WTC11 (cell line): ENCODE measurements around the gene GIGYF1.

ENCODE experiments used
- FOXK1 ChIP-seq: sonication (generic); formaldehyde crosslinking; IDR thresholded peaks from 2 replicates; pipeline ENCODE4 v1.8.0; 2022; ENCODE audit warnings: mild to moderate bottlenecking, moderate library complexity, missing genetic modification reagents
- NFYB ChIP-seq: sonication (generic); formaldehyde crosslinking; conservative IDR thresholded peaks from 2 replicates; pipeline ENCODE4 v1.8.0; 2022; ENCODE audit warnings: low read depth, missing genetic modification reagents
- NR2C2 ChIP-seq: sonication (generic); formaldehyde crosslinking; IDR thresholded peaks from 2 replicates; pipeline ENCODE4 v1.8.0; 2022; ENCODE audit warnings: mild to moderate bottlenecking, missing genetic modification reagents
- NR3C1 ChIP-seq: sonication (generic); formaldehyde crosslinking; conservative IDR thresholded peaks from 2 replicates; pipeline ENCODE4 v1.8.1; 2023; ENCODE audit warnings: low read depth, mild to moderate bottlenecking, missing genetic modification reagents
- SP1 ChIP-seq: sonication (generic); formaldehyde crosslinking; conservative IDR thresholded peaks from 2 replicates; pipeline ENCODE4 v1.8.1; 2022; ENCODE audit warnings: missing genetic modification reagents
- TEAD4 ChIP-seq: sonication (generic); formaldehyde crosslinking; IDR thresholded peaks from 2 replicates; pipeline ENCODE4 v1.8.0; 2022; ENCODE audit warnings: mild to moderate bottlenecking, missing genetic modification reagents
- TF ChIP-seq, protein P1 (sequence below): fragments of 200-600 bp; IDR thresholded peaks from 2 replicates; pipeline ENCODE4 v1.8.0; 2022; ENCODE audit warnings: antibody characterized with exemption
- TF ChIP-seq, protein P2 (sequence below): fragments of 250-450 bp; sonication (Bioruptor Pico); IDR thresholded peaks from 2 replicates; pipeline ENCODE4 v2.1.2; 2022; ENCODE audit warnings: mild to moderate bottlenecking, moderate library complexity
- TF ChIP-seq, protein P3 (sequence below): sonication (generic); formaldehyde crosslinking; IDR thresholded peaks from 2 replicates; pipeline ENCODE4 v1.8.1; 2023; ENCODE audit warnings: mild to moderate bottlenecking, missing genetic modification reagents, moderate library complexity
- TF ChIP-seq, protein P4 (sequence below): sonication (generic); formaldehyde crosslinking; IDR thresholded peaks from 2 replicates; pipeline ENCODE4 v1.8.1; 2022; ENCODE audit warnings: low read depth, mild to moderate bottlenecking, moderate library complexity, missing genetic modification reagents, borderline replicate concordance
- TF ChIP-seq, protein P5 (sequence below): fragments of 250-450 bp; sonication (Bioruptor Pico); conservative IDR thresholded peaks from 2 replicates; pipeline ENCODE4 v1.9.0; 2021; ENCODE audit warnings: mild to moderate bottlenecking
- TF ChIP-seq, protein P6 (sequence below): sonication (generic); formaldehyde crosslinking; IDR thresholded peaks from 2 replicates; pipeline ENCODE4 v1.8.0; 2022; ENCODE audit warnings: mild to moderate bottlenecking, missing genetic modification reagents
- TF ChIP-seq, protein P7 (sequence below): sonication (generic); formaldehyde crosslinking; IDR thresholded peaks from 2 replicates; pipeline ENCODE4 v1.8.0; 2022; ENCODE audit warnings: missing genetic modification reagents

DNA sequence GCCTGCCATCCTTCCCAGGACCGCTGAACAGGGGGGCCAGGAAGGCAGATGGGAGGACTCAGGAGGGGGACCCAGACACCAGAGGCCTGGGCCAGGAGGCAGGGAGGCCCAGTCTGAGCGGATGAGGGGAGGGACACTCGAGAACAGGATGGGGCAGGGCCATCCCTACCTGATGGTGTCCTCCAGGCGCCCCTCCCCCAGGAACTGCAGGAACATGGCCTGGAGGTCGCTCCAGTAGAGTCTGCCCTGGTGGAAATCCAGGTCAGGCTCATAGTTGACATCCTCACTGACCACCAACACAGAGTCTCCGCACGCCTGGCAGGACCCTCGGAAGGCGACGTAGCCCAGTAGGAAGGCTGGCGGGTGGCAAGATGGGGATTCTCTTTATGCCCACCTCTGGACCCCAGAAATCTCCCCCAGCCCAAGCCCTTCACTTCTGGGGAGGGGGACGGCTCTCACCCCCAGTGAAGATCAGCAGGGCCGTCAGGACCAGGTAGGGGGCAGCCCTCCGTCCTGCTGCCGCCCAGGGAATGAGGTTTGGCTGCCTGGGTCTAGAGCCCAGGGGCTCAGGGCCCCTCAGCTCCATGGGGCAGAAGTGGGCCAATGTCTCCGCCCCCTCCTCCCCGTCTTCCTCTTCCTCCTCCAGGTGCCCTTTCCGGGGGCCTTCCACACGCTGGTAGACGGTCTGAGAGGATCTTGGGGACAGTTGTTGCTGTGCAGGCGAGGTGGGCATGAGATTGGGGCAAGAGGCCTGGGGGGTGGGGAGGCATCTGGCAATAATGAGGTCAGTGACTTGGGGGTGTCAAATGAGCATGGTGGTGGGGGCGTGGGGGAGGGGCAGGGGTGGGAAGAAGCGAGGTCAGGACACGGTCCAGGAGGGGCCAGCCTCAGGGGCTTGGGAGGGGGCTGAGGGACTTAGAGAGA, 53.3 kb downstream of the GIGYF1 start:
- TF ChIP-seq, protein P1, sequence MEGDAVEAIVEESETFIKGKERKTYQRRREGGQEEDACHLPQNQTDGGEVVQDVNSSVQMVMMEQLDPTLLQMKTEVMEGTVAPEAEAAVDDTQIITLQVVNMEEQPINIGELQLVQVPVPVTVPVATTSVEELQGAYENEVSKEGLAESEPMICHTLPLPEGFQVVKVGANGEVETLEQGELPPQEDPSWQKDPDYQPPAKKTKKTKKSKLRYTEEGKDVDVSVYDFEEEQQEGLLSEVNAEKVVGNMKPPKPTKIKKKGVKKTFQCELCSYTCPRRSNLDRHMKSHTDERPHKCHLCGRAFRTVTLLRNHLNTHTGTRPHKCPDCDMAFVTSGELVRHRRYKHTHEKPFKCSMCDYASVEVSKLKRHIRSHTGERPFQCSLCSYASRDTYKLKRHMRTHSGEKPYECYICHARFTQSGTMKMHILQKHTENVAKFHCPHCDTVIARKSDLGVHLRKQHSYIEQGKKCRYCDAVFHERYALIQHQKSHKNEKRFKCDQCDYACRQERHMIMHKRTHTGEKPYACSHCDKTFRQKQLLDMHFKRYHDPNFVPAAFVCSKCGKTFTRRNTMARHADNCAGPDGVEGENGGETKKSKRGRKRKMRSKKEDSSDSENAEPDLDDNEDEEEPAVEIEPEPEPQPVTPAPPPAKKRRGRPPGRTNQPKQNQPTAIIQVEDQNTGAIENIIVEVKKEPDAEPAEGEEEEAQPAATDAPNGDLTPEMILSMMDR, result no peak
- TF ChIP-seq NR3C1 (CRISPR knock-in tag) (no peak), NR2C2 (CRISPR knock-in tag) (no peak), NFYB (CRISPR knock-in tag) (no peak), SP1 (CRISPR knock-in tag) (no peak), FOXK1 (no peak), TEAD4 (CRISPR knock-in tag) (no peak)
- TF ChIP-seq, protein P2, sequence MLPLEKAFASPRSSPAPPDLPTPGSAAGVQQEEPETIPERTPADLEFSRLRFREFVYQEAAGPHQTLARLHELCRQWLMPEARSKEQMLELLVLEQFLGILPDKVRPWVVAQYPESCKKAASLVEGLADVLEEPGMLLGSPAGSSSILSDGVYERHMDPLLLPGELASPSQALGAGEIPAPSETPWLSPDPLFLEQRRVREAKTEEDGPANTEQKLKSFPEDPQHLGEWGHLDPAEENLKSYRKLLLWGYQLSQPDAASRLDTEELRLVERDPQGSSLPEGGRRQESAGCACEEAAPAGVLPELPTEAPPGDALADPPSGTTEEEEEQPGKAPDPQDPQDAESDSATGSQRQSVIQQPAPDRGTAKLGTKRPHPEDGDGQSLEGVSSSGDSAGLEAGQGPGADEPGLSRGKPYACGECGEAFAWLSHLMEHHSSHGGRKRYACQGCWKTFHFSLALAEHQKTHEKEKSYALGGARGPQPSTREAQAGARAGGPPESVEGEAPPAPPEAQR (CRISPR knock-in tag), result no peak
- TF ChIP-seq, protein P3, sequence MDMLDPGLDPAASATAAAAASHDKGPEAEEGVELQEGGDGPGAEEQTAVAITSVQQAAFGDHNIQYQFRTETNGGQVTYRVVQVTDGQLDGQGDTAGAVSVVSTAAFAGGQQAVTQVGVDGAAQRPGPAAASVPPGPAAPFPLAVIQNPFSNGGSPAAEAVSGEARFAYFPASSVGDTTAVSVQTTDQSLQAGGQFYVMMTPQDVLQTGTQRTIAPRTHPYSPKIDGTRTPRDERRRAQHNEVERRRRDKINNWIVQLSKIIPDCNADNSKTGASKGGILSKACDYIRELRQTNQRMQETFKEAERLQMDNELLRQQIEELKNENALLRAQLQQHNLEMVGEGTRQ (CRISPR knock-in tag), result no peak
- TF ChIP-seq, protein P4, sequence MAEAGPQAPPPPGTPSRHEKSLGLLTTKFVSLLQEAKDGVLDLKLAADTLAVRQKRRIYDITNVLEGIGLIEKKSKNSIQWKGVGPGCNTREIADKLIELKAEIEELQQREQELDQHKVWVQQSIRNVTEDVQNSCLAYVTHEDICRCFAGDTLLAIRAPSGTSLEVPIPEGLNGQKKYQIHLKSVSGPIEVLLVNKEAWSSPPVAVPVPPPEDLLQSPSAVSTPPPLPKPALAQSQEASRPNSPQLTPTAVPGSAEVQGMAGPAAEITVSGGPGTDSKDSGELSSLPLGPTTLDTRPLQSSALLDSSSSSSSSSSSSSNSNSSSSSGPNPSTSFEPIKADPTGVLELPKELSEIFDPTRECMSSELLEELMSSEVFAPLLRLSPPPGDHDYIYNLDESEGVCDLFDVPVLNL (CRISPR knock-in tag), result no peak
- TF ChIP-seq, protein P5, sequence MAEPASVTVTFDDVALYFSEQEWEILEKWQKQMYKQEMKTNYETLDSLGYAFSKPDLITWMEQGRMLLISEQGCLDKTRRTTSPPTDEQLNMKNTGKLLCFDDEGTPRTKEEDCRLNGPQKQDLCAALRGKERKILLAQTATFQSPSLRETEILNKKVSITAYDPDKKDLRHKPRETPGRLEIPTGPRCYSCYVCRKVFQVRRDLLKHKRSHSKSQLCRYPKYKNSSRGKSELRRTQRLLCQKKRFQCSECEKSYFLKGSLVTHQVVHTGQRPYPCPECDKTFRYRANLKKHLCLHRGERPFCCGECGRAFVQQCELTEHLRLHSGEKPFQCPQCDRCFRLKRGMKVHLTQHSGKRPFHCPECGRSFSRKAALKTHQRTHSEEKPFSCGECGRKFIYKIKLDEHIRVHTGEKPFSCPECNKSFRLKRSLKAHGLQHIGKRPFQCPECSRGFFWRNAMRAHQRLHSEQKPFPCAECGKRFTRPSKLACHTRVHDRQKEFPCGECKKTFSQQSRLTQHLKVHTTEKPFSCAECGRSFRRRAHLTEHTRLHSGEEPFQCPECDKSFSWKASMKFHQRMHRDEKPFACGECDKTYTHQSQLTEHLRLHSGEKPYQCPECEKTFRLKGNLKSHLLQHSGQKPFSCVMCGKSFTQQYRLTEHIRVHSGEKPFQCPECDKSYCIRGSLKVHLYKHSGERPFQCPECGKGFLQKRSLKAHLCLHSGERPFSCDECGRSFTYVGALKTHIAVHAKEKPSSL, result no peak
- TF ChIP-seq, protein P6, sequence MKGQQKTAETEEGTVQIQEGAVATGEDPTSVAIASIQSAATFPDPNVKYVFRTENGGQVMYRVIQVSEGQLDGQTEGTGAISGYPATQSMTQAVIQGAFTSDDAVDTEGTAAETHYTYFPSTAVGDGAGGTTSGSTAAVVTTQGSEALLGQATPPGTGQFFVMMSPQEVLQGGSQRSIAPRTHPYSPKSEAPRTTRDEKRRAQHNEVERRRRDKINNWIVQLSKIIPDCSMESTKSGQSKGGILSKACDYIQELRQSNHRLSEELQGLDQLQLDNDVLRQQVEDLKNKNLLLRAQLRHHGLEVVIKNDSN (CRISPR knock-in tag), result no peak
- TF ChIP-seq, protein P7, sequence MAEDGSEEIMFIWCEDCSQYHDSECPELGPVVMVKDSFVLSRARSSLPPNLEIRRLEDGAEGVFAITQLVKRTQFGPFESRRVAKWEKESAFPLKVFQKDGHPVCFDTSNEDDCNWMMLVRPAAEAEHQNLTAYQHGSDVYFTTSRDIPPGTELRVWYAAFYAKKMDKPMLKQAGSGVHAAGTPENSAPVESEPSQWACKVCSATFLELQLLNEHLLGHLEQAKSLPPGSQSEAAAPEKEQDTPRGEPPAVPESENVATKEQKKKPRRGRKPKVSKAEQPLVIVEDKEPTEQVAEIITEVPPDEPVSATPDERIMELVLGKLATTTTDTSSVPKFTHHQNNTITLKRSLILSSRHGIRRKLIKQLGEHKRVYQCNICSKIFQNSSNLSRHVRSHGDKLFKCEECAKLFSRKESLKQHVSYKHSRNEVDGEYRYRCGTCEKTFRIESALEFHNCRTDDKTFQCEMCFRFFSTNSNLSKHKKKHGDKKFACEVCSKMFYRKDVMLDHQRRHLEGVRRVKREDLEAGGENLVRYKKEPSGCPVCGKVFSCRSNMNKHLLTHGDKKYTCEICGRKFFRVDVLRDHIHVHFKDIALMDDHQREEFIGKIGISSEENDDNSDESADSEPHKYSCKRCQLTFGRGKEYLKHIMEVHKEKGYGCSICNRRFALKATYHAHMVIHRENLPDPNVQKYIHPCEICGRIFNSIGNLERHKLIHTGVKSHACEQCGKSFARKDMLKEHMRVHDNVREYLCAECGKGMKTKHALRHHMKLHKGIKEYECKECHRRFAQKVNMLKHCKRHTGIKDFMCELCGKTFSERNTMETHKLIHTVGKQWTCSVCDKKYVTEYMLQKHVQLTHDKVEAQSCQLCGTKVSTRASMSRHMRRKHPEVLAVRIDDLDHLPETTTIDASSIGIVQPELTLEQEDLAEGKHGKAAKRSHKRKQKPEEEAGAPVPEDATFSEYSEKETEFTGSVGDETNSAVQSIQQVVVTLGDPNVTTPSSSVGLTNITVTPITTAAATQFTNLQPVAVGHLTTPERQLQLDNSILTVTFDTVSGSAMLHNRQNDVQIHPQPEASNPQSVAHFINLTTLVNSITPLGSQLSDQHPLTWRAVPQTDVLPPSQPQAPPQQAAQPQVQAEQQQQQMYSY (CRISPR knock-in tag), result no peak
